ENCODE data around the gene HELZ. TPM values are rescaled to one million over a fixed set of nuclear protein-coding genes. Genes with fewer than 3 reads are reported as not detected.

Gene HELZ
- total and polyA plus RNA-seq, 2 donors (not counting 3 experiments of a cell fraction or from before 2014, with no cell fraction given): 8.0 to 47.3 TPM

GRCh38 chr17:67139784-67140665 lies 105.0 kb downstream of the HELZ start:
- H3K4me1 ChIP-seq (ENCODE audit: control insufficient read depth, extremely low read depth, insufficient read depth, low read length): no peaks in the 10 kb centered on the region
- dilution Hi-C loops (cut with MboI; ENCODE audit: extremely low pct_ligation_motif_present, low sequenced_read_pairs) (no loop called here), intact Hi-C loops (cut with micrococcal nuclease) (no loop called here)
- H3K27me3 ChIP-seq (ENCODE audit: control insufficient read depth in 2 of 2, insufficient read depth in 2 of 2, low read length in 2 of 2): no peaks in the 10 kb centered on the region
- BruUV-seq (replicated peaks): no TSS peak
- no peaks in the 10 kb centered on the region for H3K79me2 ChIP-seq (ENCODE audit: control insufficient read depth, insufficient read depth, low read length)
- H3K36me3 ChIP-seq (ENCODE audit: control insufficient read depth in 2 of 2, extremely low read depth in 1 of 2, insufficient read depth in 2 of 2, low read length in 2 of 2): peaks cover 4 to 6% of the 10 kb centered on the region in 2 experiments
- H4K20me1 ChIP-seq (replicated peaks; ENCODE audit: control insufficient read depth, extremely low read depth, insufficient read depth, low read length): no peaks in the 10 kb centered on the region
- POLR2A ChIA-PET: no interaction called here
- H2AFZ ChIP-seq (ENCODE audit: low read depth, low read length): no peak overlapping the region
- CTCF ChIA-PET: interaction anchor here (0.5 to 3.0 kb wide), 3 partner anchors 9 to 576 kb away, joined by 3 to 10 read pairs (median 6); no protein-coding TSS in a partner anchor
- DNase-seq (ENCODE audit: low read depth, low spot score) (no peak), FAIRE-seq (no peak)
- no peaks in the 10 kb centered on the region for H3K9me3 ChIP-seq (replicated peaks; ENCODE audit: control insufficient read depth, insufficient read depth, low read length)
- H3K9me1 ChIP-seq (replicated peaks; ENCODE audit: control insufficient read depth, extremely low read depth, insufficient read depth, low read length): no peaks in the 10 kb centered on the region
- H3K9ac ChIP-seq (replicated peaks; ENCODE audit: extremely low read depth, insufficient read depth, low read length): no peak overlapping the region
- H3K4me2 ChIP-seq (ENCODE audit: insufficient read depth, low read length): no peak overlapping the region
- TF ChIP-seq GATA2 (IDR thresholded peaks at IDR 0.05; ENCODE audit: insufficient read depth, insufficient read length, low read depth, low read length) (no peak), EZH2 (IDR thresholded peaks at IDR 0.05; ENCODE audit: borderline replicate concordance, low read depth, low read length, severe bottlenecking) (no peak), MYC (IDR thresholded peaks at IDR 0.05; ENCODE audit: low read depth, low read length) (no peak), POLR2AphosphoS5 (IDR thresholded peaks at IDR 0.05; ENCODE audit: insufficient read depth, low read depth, low read length) (no peak), FOS (IDR thresholded peaks at IDR 0.05; ENCODE audit: borderline replicate concordance, insufficient read depth, low read length) (no peak), MAX (IDR thresholded peaks at IDR 0.05; ENCODE audit: insufficient read depth, insufficient read length) (no peak), JUN (IDR thresholded peaks at IDR 0.05; ENCODE audit: borderline replicate concordance, insufficient read depth, insufficient read length, low read depth) (no peak), POLR2A (IDR thresholded peaks at IDR 0.05; ENCODE audit: low read depth, low read length) (no peak)
- TF ChIP-seq, protein P1, sequence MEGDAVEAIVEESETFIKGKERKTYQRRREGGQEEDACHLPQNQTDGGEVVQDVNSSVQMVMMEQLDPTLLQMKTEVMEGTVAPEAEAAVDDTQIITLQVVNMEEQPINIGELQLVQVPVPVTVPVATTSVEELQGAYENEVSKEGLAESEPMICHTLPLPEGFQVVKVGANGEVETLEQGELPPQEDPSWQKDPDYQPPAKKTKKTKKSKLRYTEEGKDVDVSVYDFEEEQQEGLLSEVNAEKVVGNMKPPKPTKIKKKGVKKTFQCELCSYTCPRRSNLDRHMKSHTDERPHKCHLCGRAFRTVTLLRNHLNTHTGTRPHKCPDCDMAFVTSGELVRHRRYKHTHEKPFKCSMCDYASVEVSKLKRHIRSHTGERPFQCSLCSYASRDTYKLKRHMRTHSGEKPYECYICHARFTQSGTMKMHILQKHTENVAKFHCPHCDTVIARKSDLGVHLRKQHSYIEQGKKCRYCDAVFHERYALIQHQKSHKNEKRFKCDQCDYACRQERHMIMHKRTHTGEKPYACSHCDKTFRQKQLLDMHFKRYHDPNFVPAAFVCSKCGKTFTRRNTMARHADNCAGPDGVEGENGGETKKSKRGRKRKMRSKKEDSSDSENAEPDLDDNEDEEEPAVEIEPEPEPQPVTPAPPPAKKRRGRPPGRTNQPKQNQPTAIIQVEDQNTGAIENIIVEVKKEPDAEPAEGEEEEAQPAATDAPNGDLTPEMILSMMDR (IDR thresholded peaks at IDR 0.05; ENCODE audit: extremely low read depth in 1 of 2, insufficient read depth in 1 of 2, low read depth in 1 of 2, low read length in 2 of 2): no peak
- H3K4me3 ChIP-seq (replicated peaks in 1 of 3; ENCODE audit: insufficient read depth in 1 of 3, low read depth in 1 of 3, low read length in 3 of 3): no peak overlapping the region
- no peak overlapping the region for H3K27ac ChIP-seq (ENCODE audit: insufficient read depth, low read depth, low read length)
